Fibroblast of skin of right biceps (primary cell): ENCODE results near the gene ITGAL.
A peak's percentile ranks its signal among the peaks of the same experiment; 100 is the strongest.
"Not testable (repeated sequence)": the region's sequence is repeated elsewhere in the genome, so short reads cannot be mapped to it uniquely, and the experiment has no call there.

Experiments
- DNase-seq: peaks from one replicate; pipeline ENCODE4 v3.0.0-alpha.2; 2013

The ITGAL gene

GRCh38 chr16:30472328-30472942 is at the start of gene ITGAL:
Gene ITGAL (plus strand): TSS chr16:30472742. CDS start chr16:30472838, 96 bp downstream.
- DNase-seq, result no peak

GRCh38 chr16:30428055-30428454 is 44.5 kb upstream of the ITGAL start:
- DNase-seq, result no peak

- DNase-seq, result no peak
Observed at GRCh38 chr16:30429418-30429677, 43.2 kb upstream of the ITGAL start.

- peak; percentile 99 for DNase-seq
Observed at GRCh38 chr16:30429678-30430427, 42.7 kb upstream of the ITGAL start, which contains the start of gene DCTPP1. Gene DCTPP1 (minus strand): TSS chr16:30430030. CDS start chr16:30429980, 50 bp downstream.

GRCh38 chr16:30430428-30430970 is 42.0 kb upstream of the ITGAL start:
- no peak for DNase-seq

- no peak for DNase-seq
Observed at GRCh38 chr16:30434852-30435251, 37.7 kb upstream of the ITGAL start.

- no peak for DNase-seq
Observed at GRCh38 chr16:30437511-30438046, 35.0 kb upstream of the ITGAL start.

- no peak for DNase-seq
Observed at GRCh38 chr16:30438835-30439234, 33.7 kb upstream of the ITGAL start.

GRCh38 chr16:30439720-30440348 is 32.7 kb upstream of the ITGAL start:
- no peak for DNase-seq

GRCh38 chr16:30443631-30444030 is 28.9 kb upstream of the ITGAL start:
- DNase-seq, result no peak

GRCh38 chr16:30444231-30445148 is 28.1 kb upstream of the ITGAL start:
- DNase-seq, result no peak

- DNase-seq, result no peak
Observed at GRCh38 chr16:30445149-30445407, 27.5 kb upstream of the ITGAL start.

GRCh38 chr16:30445408-30446202 is 26.9 kb upstream of the ITGAL start, which contains the start of gene SEPHS2:
Gene SEPHS2 (minus strand): TSS chr16:30445874. CDS start chr16:30445727, 147 bp downstream.
- peak; percentile 99 for DNase-seq

GRCh38 chr16:30446203-30446595 is 26.3 kb upstream of the ITGAL start:
- no peak for DNase-seq

- no peak for DNase-seq
Observed at GRCh38 chr16:30447512-30448226, 24.9 kb upstream of the ITGAL start.

- no peak for DNase-seq
Observed at GRCh38 chr16:30449116-30449435, 23.5 kb upstream of the ITGAL start.

- not testable (repeated sequence) for DNase-seq
Observed at GRCh38 chr16:30452709-30453580, 19.6 kb upstream of the ITGAL start.

- DNase-seq, result no peak
Observed at GRCh38 chr16:30456302-30456701, 16.2 kb upstream of the ITGAL start.

GRCh38 chr16:30457256-30457655 is 15.3 kb upstream of the ITGAL start:
- DNase-seq, result no peak
